SK-N-SH (cell line): ENCODE results near the gene SFT2D1. TPM values are rescaled to one million over a fixed set of nuclear protein-coding genes. Genes with fewer than 3 reads are reported as not detected.

Experiments used
- CTCF ChIA-PET: fragments of 300-600, 350-600 bp; formaldehyde crosslinking; extraction: SDS; loops from one replicate; lab custom pipeline; 2021; lab: Yijun Ruan, JAX
- POLR2A ChIA-PET: fragments of 350-600 bp; sonication (Branson Sonifier 250); formaldehyde crosslinking; extraction: SDS; loops from one replicate; lab custom pipeline; 2020; ENCODE audit warnings: antibody characterized with exemption, inconsistent platforms; lab: Yijun Ruan, JAX
- DNase-seq: peaks from one replicate; pipeline ENCODE4 v3.0.0; 2012
- H2AFZ ChIP-seq: fragments of 200-600 bp; sonication (generic); 2 replicates; pipeline ENCODE4 v1.8.1; 2016; ENCODE audit warnings: antibody characterized with exemption, mild to moderate bottlenecking, low read depth
- H3F3A ChIP-seq: fragments of 200-600 bp; sonication (generic); replicated peaks from 2 replicates; pipeline ENCODE3; 2016; ENCODE audit warnings: antibody characterized with exemption, mild to moderate bottlenecking; ENCODE audit not compliant: insufficient read depth
- H3K27ac ChIP-seq, 2 experiments: fragments of 200-500 bp in 1 of 2; fragments of 200-600 bp in 1 of 2; sonication (Bioruptor generic) in 1 of 2; sonication (generic), shearing (Covaris generic) in 1 of 2; 2 replicates each; pipeline versions ENCODE4 v1.5.1 to v1.6.1; 2014 to 2016; ENCODE audit warnings: low read depth in 2 of 2, inconsistent platforms in 1 of 2, low read length in 1 of 2, mild to moderate bottlenecking in 1 of 2, mixed read lengths in 1 of 2
- H3K27me3 ChIP-seq: fragments of 200-600 bp; sonication (generic), shearing (Covaris generic); 2 replicates; pipeline ENCODE4 v1.6.1; 2016; ENCODE audit warnings: mixed run types; ENCODE audit not compliant: insufficient read depth
- H3K36me3 ChIP-seq, 2 experiments: fragments of 200-500 bp in 1 of 2; fragments of 200-600 bp in 1 of 2; sonication (Bioruptor generic) in 1 of 2; sonication (generic) in 1 of 2; replicated peaks in 1 of 2; 2 replicates each; pipeline versions ENCODE3 to v1.5.1; 2014 to 2016; ENCODE audit warnings: low read length in 1 of 2, mild to moderate bottlenecking in 1 of 2; ENCODE audit not compliant: insufficient read depth in 2 of 2, control insufficient read depth in 1 of 2
- H3K4me1 ChIP-seq, 2 experiments: fragments of 200-500 bp in 1 of 2; fragments of 200-600 bp in 1 of 2; sonication (Bioruptor generic) in 1 of 2; sonication (generic), shearing (Covaris generic) in 1 of 2; 2 replicates each; pipeline versions ENCODE4 v1.5.1 to v1.6.1; 2014 to 2016; ENCODE audit warnings: low read depth in 1 of 2, low read length in 1 of 2, mixed run types in 1 of 2; ENCODE audit not compliant: insufficient read depth in 2 of 2, control insufficient read depth in 1 of 2
- H3K4me2 ChIP-seq: fragments of 200-600 bp; sonication (generic), shearing (Covaris generic); 2 replicates; pipeline ENCODE4 v1.6.1; 2017; ENCODE audit warnings: mixed run types
- H3K4me3 ChIP-seq, 2 experiments: fragments of 200-500 bp in 1 of 2; fragments of 200-600 bp in 1 of 2; sonication (Bioruptor generic) in 1 of 2; sonication (generic), shearing (Covaris generic) in 1 of 2; 2 replicates each; pipeline versions ENCODE4 v1.5.1 to v1.8.1; 2014 to 2016; ENCODE audit warnings: low read depth in 2 of 2, inconsistent platforms in 1 of 2, low read length in 1 of 2, mild to moderate bottlenecking in 1 of 2, mixed read lengths in 1 of 2, moderate library complexity in 1 of 2
- H3K79me2 ChIP-seq: fragments of 200-600 bp; sonication (generic); 2 replicates; pipeline ENCODE4 v1.8.1; 2017; ENCODE audit warnings: mild to moderate bottlenecking; ENCODE audit not compliant: insufficient read depth
- H3K9ac ChIP-seq: fragments of 200-600 bp; sonication (generic); 2 replicates; pipeline ENCODE4 v1.6.1; 2017; ENCODE audit warnings: mixed run types
- H3K9me2 ChIP-seq: fragments of 200-600 bp; sonication (generic); 2 replicates; pipeline ENCODE4 v1.6.1; 2017; ENCODE audit warnings: mixed run types
- H3K9me3 ChIP-seq: fragments of 200-600 bp; sonication (generic); 2 replicates; pipeline ENCODE4 v1.6.1; 2017; ENCODE audit warnings: mixed run types, mild to moderate bottlenecking, moderate library complexity
- H4K20me1 ChIP-seq: fragments of 200-600 bp; sonication (generic); 2 replicates; pipeline ENCODE4 v1.6.1; 2017; ENCODE audit warnings: mild to moderate bottlenecking, mixed run types; ENCODE audit not compliant: insufficient read depth
- FOXJ3 ChIP-seq: sonication (generic); formaldehyde crosslinking; IDR thresholded peaks from 2 replicates; pipeline ENCODE4 v1.5.1; 2020; ENCODE audit warnings: mild to moderate bottlenecking, missing genetic modification reagents
- FOXM1 ChIP-seq: IDR thresholded peaks from 2 replicates; pipeline ENCODE4 v1.4.0; 2012; ENCODE audit warnings: low read depth, mild to moderate bottlenecking
- GABPA ChIP-seq: IDR thresholded peaks from 2 replicates; pipeline ENCODE4 v1.4.0; 2012; ENCODE audit warnings: low read depth, mild to moderate bottlenecking
- GATA2 ChIP-seq: sonication (generic); formaldehyde crosslinking; IDR thresholded peaks from 2 replicates; pipeline ENCODE4 v1.5.0; 2020; ENCODE audit warnings: mild to moderate bottlenecking, missing genetic modification reagents
- MEF2A ChIP-seq: IDR thresholded peaks from 2 replicates; pipeline ENCODE4 v1.4.0; 2012; ENCODE audit warnings: low read depth, borderline replicate concordance
- MXI1 ChIP-seq: IDR thresholded peaks from 2 replicates; pipeline ENCODE4 v1.6.1; 2012; ENCODE audit warnings: mild to moderate bottlenecking, low read depth, low read length, improper control_type of control experiment
- NFIC ChIP-seq: IDR thresholded peaks from 2 replicates; pipeline ENCODE4 v1.4.0; 2012; ENCODE audit warnings: borderline replicate concordance
- NRF1 ChIP-seq: IDR thresholded peaks from 2 replicates; pipeline ENCODE4 v1.6.1; 2012; ENCODE audit warnings: low read depth, mild to moderate bottlenecking, low read length
- RAD21 ChIP-seq: IDR thresholded peaks from 2 replicates; pipeline ENCODE4 v1.6.1; 2012; ENCODE audit warnings: mild to moderate bottlenecking, low read length
- RCOR1 ChIP-seq: fragments of 150-350 bp; IDR thresholded peaks from 2 replicates; pipeline ENCODE4 v1.6.1; 2017; ENCODE audit warnings: antibody characterized with exemption, low read length
- RFX5 ChIP-seq: IDR thresholded peaks from 2 replicates; pipeline ENCODE4 v1.6.1; 2012; ENCODE audit warnings: mild to moderate bottlenecking, improper control_type of control experiment, low read length
- SIN3A ChIP-seq: IDR thresholded peaks from 2 replicates; pipeline ENCODE4 v1.6.1; 2012; ENCODE audit warnings: low read depth, mild to moderate bottlenecking, low read length, moderate library complexity, borderline replicate concordance
- SMC3 ChIP-seq: IDR thresholded peaks from 2 replicates; pipeline ENCODE4 v1.6.1; 2012; ENCODE audit warnings: low read depth, low read length, improper control_type of control experiment
- TCF12 ChIP-seq: IDR thresholded peaks from 2 replicates; pipeline ENCODE4 v1.4.0; 2012
- WGBS: methylation state at CpG from one replicate; pipeline ENCODE4 v1.1.6; 2017; ENCODE audit warnings: low lambda C conversion rate; 5-methylcytosine and 5-hydroxymethylcytosine counted together
- polyA plus RNA-seq, 3 experiments: library from polyadenylated mRNA; depleted of rRNA; stranded (reverse); fragments of >200 nt; gene quantifications; 2 replicates each; pipeline ENCODE4 v1.2.3, GENCODE V29; 2012
- TF ChIP-seq, protein P1 (sequence below): fragments of 200-600 bp; sonication (generic); IDR thresholded peaks from 2 replicates; pipeline ENCODE4 v1.6.1; 2017; ENCODE audit warnings: antibody characterized with exemption, mild to moderate bottlenecking, moderate library complexity
- TF ChIP-seq, protein P2 (sequence below): IDR thresholded peaks from 2 replicates; pipeline ENCODE4 v1.6.1; 2012; ENCODE audit warnings: mild to moderate bottlenecking, low read depth, low read length, moderate library complexity
- TF ChIP-seq, protein P3 (sequence below): IDR thresholded peaks from 2 replicates; pipeline ENCODE4; 2012
- TF ChIP-seq, protein P4 (sequence below): IDR thresholded peaks from 2 replicates; pipeline ENCODE4 v1.4.0; 2012; ENCODE audit warnings: low read depth

Gene SFT2D1
- polyA plus RNA-seq, 1 of the 3 experiments (the other 2 are of a cell fraction), result 131 TPM

DNA sequence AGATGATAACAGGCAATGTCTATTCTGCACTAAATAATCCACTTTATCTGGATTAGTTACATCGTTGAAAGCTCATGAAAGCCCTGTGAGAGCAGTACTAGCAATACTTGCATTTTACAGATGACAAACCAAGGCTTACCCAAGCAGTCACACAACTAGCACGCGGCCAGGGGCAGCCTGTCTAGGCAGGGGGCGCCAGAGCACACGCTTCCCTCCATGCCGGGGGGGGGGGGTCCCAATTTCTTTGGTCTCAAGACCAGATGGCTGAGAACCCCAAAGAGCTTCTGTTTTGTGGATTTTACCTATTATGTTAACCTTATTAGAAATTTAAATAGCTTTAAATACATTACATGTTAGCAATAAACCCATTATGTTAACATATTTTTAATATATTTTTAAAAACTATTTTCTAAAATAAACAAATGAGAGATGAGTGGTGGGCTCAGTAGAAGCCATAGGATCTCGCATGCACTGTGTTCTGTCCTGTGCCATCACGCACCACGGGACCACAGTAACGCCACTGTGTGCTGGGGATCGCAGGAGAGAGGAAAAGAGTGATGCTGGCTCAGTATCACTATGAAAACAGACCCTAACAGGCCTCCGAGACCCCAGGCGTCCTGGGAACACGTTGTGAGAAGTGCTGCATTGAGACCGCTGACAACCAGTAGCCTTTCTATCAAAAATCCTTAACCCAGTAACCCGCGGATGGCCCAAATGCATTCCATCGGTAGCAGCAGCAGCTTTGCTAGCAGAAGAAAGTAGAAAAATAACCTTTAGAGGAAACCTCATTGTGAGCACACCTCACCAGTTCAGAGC is 28.9 kb downstream of the SFT2D1 start:
- Histone ChIP-seq H3K27me3 (peaks cover 10% of the 10 kb centered on the region), H3K9ac (no peak overlapping the region), H3K27ac (no peak overlapping the region), H3K4me1 (peaks cover 0 to 3% of the 10 kb centered on the region in 2 experiments; a peak in 1 of 4 replicates), H3F3A (no peaks in the 10 kb centered on the region), H3K36me3 (peaks cover 0 to 4% of the 10 kb centered on the region in 2 experiments), H3K9me2 (no peaks in the 10 kb centered on the region), H4K20me1 (no peaks in the 10 kb centered on the region), H3K9me3 (no peaks in the 10 kb centered on the region), H3K79me2 (no peaks in the 10 kb centered on the region), H3K4me2 (no peak overlapping the region), H3K4me3 (no peak overlapping the region; a peak in 1 of 4 replicates), H2AFZ (no peak overlapping the region)
- WGBS, result 61% methylated on average over 16 of the region's 18 CpGs
- peak; percentile 74 for DNase-seq
- CTCF ChIA-PET, result interaction anchor here (0.6 to 2.5 kb wide), 21 partner anchors 8 to 128 kb away, joined by 3 to 26 read pairs (median 4); partner anchors contain the start of gene SFT2D1
- TF ChIP-seq RAD21 (peak; percentile 58), GABPA (no peak), SMC3 (peak; percentile 37), FOXJ3 (CRISPR knock-in tag) (no peak)
- TF ChIP-seq, protein P1, sequence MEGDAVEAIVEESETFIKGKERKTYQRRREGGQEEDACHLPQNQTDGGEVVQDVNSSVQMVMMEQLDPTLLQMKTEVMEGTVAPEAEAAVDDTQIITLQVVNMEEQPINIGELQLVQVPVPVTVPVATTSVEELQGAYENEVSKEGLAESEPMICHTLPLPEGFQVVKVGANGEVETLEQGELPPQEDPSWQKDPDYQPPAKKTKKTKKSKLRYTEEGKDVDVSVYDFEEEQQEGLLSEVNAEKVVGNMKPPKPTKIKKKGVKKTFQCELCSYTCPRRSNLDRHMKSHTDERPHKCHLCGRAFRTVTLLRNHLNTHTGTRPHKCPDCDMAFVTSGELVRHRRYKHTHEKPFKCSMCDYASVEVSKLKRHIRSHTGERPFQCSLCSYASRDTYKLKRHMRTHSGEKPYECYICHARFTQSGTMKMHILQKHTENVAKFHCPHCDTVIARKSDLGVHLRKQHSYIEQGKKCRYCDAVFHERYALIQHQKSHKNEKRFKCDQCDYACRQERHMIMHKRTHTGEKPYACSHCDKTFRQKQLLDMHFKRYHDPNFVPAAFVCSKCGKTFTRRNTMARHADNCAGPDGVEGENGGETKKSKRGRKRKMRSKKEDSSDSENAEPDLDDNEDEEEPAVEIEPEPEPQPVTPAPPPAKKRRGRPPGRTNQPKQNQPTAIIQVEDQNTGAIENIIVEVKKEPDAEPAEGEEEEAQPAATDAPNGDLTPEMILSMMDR, result peak; percentile 56
- POLR2A ChIA-PET, result no interaction called here

DNA sequence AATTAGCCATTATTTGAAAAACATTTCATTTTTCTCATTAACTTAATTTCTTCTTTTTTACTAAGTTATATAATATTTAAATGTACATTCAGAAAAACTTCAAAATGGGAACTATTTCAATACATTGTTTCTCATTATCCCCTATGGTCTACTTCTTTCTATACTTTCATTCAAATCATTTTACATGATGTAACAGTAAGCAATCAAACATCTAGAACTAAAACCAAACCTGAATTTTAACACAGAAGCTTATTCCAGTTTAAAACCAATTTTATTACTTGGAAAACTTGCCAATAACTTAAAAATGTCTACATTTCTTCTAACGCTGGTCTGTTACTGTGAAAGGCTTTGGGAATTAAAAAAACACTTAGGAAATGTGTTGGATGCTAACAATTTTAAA is 29.5 kb downstream of the SFT2D1 start:
- Histone ChIP-seq H3K4me3 (no peak overlapping the region), H3K36me3 (no peaks in the 10 kb centered on the region), H3K9ac (no peak overlapping the region), H2AFZ (no peak overlapping the region), H3K4me2 (no peak overlapping the region), H4K20me1 (no peaks in the 10 kb centered on the region), H3K79me2 (no peaks in the 10 kb centered on the region), H3K9me2 (no peaks in the 10 kb centered on the region), H3K4me1 (peaks cover 0 to 6% of the 10 kb centered on the region in 2 experiments; a peak in 1 of 4 replicates), H3K27ac (no peak overlapping the region), H3K27me3 (peaks cover 16% of the 10 kb centered on the region), H3K9me3 (no peaks in the 10 kb centered on the region), H3F3A (no peaks in the 10 kb centered on the region)
- WGBS, result 84% methylated on average over 1 of the region's 1 CpG
- ChIA-PET CTCF (interaction anchor here (0.8 to 2.5 kb wide), 16 partner anchors 9 to 129 kb away, joined by 3 to 26 read pairs (median 4); partner anchors contain the start of gene SFT2D1), POLR2A (no interaction called here)
- DNase-seq, result no peak
- TF ChIP-seq NRF1 (no peak), MEF2A (no peak), TCF12 (no peak), FOXM1 (no peak), SIN3A (no peak), MXI1 (no peak), SMC3 (no peak), NFIC (no peak), RFX5 (no peak), GATA2 (CRISPR knock-in tag) (no peak), RCOR1 (no peak)
- TF ChIP-seq, protein P2, sequence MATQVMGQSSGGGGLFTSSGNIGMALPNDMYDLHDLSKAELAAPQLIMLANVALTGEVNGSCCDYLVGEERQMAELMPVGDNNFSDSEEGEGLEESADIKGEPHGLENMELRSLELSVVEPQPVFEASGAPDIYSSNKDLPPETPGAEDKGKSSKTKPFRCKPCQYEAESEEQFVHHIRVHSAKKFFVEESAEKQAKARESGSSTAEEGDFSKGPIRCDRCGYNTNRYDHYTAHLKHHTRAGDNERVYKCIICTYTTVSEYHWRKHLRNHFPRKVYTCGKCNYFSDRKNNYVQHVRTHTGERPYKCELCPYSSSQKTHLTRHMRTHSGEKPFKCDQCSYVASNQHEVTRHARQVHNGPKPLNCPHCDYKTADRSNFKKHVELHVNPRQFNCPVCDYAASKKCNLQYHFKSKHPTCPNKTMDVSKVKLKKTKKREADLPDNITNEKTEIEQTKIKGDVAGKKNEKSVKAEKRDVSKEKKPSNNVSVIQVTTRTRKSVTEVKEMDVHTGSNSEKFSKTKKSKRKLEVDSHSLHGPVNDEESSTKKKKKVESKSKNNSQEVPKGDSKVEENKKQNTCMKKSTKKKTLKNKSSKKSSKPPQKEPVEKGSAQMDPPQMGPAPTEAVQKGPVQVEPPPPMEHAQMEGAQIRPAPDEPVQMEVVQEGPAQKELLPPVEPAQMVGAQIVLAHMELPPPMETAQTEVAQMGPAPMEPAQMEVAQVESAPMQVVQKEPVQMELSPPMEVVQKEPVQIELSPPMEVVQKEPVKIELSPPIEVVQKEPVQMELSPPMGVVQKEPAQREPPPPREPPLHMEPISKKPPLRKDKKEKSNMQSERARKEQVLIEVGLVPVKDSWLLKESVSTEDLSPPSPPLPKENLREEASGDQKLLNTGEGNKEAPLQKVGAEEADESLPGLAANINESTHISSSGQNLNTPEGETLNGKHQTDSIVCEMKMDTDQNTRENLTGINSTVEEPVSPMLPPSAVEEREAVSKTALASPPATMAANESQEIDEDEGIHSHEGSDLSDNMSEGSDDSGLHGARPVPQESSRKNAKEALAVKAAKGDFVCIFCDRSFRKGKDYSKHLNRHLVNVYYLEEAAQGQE, result no peak
- TF ChIP-seq, protein P3, sequence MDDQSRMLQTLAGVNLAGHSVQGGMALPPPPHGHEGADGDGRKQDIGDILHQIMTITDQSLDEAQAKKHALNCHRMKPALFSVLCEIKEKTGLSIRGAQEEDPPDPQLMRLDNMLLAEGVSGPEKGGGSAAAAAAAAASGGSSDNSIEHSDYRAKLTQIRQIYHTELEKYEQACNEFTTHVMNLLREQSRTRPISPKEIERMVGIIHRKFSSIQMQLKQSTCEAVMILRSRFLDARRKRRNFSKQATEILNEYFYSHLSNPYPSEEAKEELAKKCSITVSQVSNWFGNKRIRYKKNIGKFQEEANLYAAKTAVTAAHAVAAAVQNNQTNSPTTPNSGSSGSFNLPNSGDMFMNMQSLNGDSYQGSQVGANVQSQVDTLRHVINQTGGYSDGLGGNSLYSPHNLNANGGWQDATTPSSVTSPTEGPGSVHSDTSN, result no peak
- TF ChIP-seq, protein P1, result no peak
- TF ChIP-seq, protein P4, sequence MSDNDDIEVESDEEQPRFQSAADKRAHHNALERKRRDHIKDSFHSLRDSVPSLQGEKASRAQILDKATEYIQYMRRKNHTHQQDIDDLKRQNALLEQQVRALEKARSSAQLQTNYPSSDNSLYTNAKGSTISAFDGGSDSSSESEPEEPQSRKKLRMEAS, result no peak
